Stimulated activated CD8-positive, alpha-beta memory T cell treated with anti-CD3 and anti-CD28 coated beads, Interleukin-7, amount 100 ng/mL, for 48 hours (primary cell): ENCODE measurements around the gene MYOD1.

Experiments
- DNase-seq, 2 donors: peaks; one replicate each; pipeline ENCODE4 v3.0.0-alpha.2; 2020; ENCODE audit warnings: low read depth in 1 of 2; ENCODE audit errors: extremely low read depth in 1 of 2

MYOD1 gene

DNA sequence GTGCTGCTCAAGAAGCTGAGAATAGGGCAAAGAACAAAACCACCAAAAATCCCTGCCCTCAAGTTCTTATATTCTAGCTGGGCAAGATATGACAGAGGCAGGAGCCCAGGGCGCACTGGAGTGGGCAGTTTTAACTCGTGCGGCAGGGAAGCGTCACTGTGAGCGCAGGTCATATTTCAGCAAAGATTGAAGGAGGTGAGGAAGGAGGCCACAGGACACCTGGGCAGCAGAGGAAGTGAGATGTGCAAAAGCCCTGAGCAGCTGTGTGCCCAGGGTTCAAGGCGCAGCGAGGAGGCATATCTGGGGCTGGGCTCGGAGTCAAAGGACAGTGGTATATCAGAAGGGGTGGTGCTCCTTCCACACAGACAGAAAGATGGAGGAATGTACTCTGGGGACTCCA is 28.7 kb downstream of the MYOD1 start:
- DNase-seq, result no peak

GRCh38 chr11:17748761-17749721 is 29.7 kb downstream of the MYOD1 start:
- DNase-seq, result no peak

DNA sequence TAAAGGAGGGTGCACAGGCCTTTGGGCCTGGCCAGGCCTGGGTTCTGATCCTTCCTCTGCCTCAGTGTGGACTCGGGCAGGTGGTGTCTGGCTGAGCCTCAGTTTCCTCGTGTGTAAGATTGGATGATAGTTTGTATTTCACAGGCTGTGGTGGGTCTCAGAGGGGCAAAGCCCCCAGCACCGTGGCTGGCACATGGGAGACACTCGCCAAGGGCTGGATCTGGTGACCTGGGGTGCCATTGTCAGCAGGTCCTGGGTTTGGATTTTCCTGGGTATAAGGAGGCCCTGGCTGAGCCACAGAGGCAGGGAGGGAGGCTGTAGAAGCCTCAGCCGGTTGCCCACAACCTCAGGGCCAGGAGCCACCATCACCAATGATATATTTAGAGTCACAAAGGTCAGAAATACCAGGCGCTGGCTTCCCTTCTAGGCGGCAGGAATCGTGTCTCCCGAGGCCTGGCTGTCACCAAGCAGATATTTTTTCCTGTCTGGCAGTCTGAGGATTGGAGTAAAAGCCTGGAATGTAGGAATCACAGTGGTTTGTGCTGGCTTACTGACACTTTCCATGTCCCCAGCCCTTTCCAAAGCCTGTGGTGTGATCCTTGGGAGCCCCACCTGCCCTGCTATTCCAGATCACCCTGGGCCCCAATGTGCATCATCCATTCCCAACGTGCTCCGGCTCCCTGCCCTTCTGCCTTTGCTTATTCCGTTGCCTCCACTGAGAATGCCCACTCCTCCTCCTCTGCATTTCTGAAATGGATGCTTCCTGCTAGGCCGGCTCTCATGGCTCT is 30.8 kb downstream of the MYOD1 start:
- DNase-seq, result no peak

- DNase-seq, result no peak
These were observed 31.4 kb downstream of the MYOD1 start for GRCh38 chr11:17750801-17751165.

GRCh38 chr11:17751558-17751957 is 32.2 kb downstream of the MYOD1 start:
- DNase-seq, result no peak

DNA sequence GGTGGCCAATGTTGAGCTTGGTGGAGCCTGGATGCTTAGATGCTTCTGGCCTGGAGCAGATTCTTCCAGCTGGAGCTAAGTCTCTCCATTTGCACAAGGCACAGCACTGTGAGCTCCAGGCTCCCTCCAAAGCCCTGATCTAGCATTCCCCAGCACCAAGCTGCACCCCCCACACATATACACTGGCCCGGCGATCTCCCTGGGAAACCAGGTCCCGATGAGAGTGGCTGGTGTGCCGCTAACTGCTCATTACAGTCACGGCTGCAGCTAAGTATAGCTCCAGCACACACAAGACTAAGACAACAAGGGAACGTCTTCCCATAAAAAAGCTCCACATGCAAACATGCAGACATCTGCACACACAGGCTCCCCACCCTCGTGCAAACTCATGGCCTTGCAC is 32.8 kb downstream of the MYOD1 start:
- DNase-seq, result no peak

- DNase-seq, result no peak
These were observed 33.8 kb downstream of the MYOD1 start for GRCh38 chr11:17753153-17753552.

DNA sequence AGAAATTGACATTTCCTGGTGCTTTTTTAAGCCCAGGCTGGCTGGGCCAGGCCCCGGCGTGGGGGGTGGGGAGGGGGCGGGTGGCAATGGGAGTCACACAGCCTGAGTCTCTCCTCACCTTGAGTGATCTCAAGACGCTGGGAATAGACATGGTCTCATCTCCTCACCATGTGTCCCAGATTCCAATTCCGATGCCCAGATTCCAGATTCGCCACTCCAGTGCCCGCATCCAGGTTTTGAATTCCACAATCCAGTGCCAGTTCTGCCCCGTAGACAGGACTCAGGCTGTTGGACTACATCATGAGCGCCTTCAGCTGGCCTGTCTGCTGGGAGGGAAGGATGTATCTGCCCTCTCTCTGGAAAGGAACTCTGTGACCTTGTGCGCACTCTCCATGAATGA is 34.3 kb downstream of the MYOD1 start:
- no peak for DNase-seq

DNA sequence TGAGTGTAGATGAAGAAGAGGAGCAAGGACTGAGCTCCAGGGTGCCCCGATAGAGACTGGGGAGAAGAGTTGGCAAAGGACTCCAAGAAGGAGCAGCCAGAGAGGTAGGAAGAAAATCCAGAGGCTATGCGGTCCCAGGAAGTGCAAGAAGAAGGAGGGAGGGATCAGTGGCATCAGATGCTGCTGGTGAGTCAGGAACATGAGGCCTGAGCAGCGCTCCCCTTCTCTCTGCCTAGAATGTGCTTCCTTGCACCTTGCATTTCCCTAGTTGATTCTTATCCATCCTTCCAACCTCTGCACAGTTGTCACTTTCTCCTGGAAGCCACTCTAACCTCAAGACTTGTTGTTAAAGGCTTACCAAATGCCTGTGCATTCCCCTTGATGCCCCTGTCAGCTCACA is 36.5 kb downstream of the MYOD1 start:
- DNase-seq, result no peak

- no peak for DNase-seq
These were observed 41.0 kb downstream of the MYOD1 start for GRCh38 chr11:17760102-17761029.

- DNase-seq, result no peak
These were observed 43.1 kb downstream of the MYOD1 start for GRCh38 chr11:17762309-17762974.

DNA sequence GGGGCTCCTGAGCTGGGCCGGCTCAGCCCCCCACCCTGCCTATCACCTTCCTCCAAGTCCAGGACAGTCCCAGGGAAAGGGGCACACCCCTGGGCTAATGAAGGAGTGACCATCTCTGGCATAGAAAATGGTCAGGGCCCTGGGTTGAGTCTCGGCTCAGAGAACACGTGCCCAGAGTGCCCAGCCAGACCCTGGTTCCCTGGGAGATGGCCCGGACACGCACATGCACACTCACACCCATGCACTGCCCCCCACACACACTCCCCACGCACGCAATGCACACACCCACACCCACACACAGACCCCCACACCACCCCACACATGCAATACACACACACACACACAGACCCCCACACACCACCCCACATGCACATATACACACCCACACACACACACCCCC is 43.9 kb downstream of the MYOD1 start:
- no peak for DNase-seq

- no peak for DNase-seq
These were observed 44.3 kb downstream of the MYOD1 start for GRCh38 chr11:17763703-17764102.

DNA sequence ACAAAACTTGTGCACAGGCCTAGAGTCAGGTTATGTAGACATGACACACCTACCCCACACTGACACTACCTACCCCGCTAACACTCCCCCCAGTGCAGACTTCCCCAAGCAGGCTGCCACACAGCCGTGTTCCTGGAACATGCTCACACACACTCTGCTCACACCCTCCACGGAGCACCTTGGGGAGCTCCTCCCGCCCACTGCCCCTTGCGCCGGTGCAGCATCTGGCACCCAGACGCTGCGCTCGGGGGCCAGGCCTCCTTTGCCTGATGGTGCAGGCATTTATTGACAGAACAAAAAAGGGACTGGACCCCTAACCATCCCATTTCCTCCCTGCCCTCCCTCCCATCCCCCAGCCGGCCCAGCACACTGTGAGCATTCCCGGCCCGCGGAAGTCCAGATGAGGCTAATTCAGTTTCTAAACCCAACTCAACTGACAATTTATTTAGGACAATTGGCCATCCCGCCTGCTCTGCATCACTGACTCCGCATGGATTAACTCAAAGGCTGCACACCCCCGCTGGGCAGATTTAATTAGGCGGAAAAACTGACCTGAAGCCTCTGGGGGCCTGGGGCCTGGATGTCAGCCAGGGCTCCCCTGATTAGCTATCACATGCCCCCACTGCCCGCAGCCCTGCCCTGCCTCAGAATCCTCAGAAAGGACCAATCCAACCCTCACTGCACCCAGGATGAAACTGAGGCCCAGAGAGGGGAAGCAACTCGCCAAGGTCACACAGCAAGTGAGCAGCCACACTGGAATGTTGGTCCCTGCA is 45.3 kb downstream of the MYOD1 start:
- DNase-seq, result no peak

- no peak for DNase-seq
These were observed 46.1 kb downstream of the MYOD1 start for GRCh38 chr11:17765356-17766072.

DNA sequence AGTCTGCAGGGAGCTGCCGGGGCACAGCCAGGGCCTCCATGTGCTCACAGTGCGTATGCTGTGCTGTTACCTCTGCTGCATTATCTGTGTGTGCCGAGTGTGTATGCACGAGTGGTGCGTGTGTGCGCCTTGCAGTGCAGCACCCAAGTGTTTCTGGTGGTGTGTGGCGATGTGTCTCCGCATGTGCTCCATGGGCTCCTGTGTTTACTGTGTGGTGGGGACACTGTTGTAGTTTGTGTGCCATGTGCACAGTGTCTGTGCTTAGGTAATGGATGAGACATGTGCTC is 46.6 kb downstream of the MYOD1 start:
- DNase-seq, result no peak

DNA sequence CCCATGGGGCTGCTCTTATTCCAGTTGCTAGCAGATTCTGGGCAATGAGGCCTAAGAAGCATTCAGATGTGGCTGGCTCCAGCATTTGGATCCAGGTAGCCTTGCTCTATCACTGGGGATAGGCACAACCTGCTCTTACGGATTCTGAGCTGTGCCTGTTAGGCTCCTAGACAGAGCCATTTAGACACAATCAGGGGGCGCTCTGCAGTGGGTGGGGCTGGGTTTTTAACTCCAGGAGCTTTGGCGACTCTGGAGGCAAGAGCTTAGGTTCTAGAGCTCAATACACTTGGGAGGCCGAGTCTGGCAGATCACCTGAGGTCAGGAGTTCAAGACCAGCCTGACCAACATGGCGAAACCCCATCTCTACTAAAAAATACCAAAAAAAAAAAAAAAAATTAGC is 47.2 kb downstream of the MYOD1 start:
- DNase-seq, result no peak

DNA sequence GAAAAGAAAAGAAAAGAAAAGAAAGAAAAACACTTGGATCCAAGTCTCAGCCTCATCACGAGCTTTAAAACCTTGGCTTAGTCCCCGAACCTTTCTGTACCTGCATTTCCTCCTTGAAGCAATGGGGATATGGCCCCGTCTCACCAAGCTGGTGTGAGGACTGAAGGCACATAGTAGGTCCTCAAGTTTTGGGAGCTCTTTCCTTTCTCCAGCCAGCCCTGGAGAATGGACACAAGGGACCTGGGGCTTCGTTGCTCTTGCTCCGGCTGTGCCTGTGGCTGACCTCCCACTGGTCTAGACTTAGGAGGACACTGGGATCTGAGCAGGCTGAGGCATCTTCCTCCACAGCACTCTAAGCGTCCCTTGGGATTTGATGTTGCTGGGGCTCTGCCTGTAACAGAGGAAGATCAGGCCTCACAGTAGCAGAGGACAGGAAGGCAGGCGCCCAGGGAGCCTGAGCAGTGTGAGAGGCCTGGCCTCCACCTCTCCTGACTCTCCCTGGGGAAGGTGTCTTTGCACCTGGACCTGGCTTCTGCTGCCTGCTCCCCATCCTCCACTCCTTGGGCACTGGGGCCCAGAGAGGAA is 48.0 kb downstream of the MYOD1 start:
- no peak for DNase-seq

DNA sequence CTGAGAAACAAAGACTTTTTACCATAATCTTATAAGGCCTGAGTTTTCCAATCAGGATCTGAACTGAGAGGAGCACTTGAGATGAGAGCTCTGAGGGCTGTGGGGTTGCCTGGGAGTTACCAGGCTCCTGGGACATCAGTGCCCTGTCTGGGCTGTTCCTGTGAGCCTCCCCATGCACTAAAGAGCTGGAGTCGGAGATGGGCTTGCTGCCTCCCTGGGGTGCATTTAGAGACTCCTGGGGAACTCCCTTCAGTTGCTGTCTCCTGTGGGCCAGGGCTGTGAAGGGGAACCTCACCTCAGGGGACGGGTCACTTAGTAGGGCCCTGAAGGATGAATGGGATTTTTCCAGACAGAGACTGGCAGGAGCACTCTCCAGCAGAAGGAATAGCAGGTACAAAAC is 48.5 kb downstream of the MYOD1 start:
- no peak for DNase-seq
